PFSK-1 (cell line): ENCODE measurements around the gene HDDC3.

ENCODE experiments used
- FOXP2 ChIP-seq: optimal IDR thresholded peaks from 2 replicates; pipeline ENCODE3; 2011; ENCODE audit warnings: borderline replicate concordance, control low read depth, inconsistent platforms; ENCODE audit not compliant: insufficient read depth; ENCODE audit errors: extremely low read length, extremely low read depth
- POLR2AphosphoS5 ChIP-seq: IDR thresholded peaks from 2 replicates; pipeline ENCODE4 v1.6.1; 2012; ENCODE audit warnings: low read depth, mild to moderate bottlenecking, control low read depth, low read length, moderate library complexity
- REST ChIP-seq, 2 experiments: IDR thresholded peaks; 2 replicates each; pipeline versions ENCODE4 v1.6.1 to v1.8.0; 2011 to 2012; ENCODE audit warnings: low read depth in 2 of 2, low read length in 2 of 2, control low read depth in 1 of 2, inconsistent platforms in 1 of 2, mild to moderate bottlenecking in 1 of 2, moderate library complexity in 1 of 2; ENCODE audit not compliant: insufficient read depth in 1 of 2
- SIN3A ChIP-seq: IDR thresholded peaks from 2 replicates; pipeline ENCODE4 v1.6.1; 2012; ENCODE audit warnings: mild to moderate bottlenecking, low read length, moderate library complexity, borderline replicate concordance; ENCODE audit not compliant: insufficient read depth
- TAF1 ChIP-seq: IDR thresholded peaks from 2 replicates; pipeline ENCODE4 v1.6.1; 2012; ENCODE audit warnings: low read length, control low read depth, borderline replicate concordance; ENCODE audit not compliant: insufficient read depth

GRCh38 chr15:90939756-90940155, 7.4 kb upstream of the HDDC3 start:
- no peak for TF ChIP-seq POLR2AphosphoS5
- no peak for TF ChIP-seq SIN3A
- TF ChIP-seq TAF1: no peak
- no peak for TF ChIP-seq REST (IDR thresholded peaks at IDR 0.05; ENCODE audit: insufficient read depth in 1 of 2, low read depth in 2 of 2, low read length in 2 of 2)
- TF ChIP-seq FOXP2: no peak
